GM12874 (cell line): ENCODE results near the gene GPR83.

Experiments used
- TF ChIP-seq, protein P1 (sequence below): IDR thresholded peaks from 2 replicates; pipeline ENCODE4 v1.5.1; 2011; ENCODE audit warnings: low read depth, mild to moderate bottlenecking, control low read depth, low read length, moderate library complexity; ENCODE audit not compliant: insufficient read depth

GPR83 gene

DNA sequence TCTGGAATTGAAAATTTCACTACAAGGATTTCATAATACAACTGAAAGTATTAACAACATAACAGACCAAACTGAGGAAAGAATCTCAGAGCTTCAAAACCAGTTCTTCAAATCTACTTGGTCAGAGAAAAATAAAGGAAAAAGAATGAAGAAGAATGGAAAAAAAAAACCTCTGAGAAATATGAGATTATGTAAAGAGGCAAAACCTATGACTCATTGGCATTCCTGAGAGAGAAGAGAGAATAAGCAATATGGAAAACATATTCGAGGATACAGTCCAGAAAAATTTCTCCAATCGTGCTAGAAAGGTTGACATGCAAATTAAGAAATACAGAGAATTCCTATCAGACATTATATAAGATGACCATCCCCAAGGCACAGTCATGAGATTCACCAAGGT, 23.4 kb upstream of the GPR83 start:
- TF ChIP-seq, protein P1, sequence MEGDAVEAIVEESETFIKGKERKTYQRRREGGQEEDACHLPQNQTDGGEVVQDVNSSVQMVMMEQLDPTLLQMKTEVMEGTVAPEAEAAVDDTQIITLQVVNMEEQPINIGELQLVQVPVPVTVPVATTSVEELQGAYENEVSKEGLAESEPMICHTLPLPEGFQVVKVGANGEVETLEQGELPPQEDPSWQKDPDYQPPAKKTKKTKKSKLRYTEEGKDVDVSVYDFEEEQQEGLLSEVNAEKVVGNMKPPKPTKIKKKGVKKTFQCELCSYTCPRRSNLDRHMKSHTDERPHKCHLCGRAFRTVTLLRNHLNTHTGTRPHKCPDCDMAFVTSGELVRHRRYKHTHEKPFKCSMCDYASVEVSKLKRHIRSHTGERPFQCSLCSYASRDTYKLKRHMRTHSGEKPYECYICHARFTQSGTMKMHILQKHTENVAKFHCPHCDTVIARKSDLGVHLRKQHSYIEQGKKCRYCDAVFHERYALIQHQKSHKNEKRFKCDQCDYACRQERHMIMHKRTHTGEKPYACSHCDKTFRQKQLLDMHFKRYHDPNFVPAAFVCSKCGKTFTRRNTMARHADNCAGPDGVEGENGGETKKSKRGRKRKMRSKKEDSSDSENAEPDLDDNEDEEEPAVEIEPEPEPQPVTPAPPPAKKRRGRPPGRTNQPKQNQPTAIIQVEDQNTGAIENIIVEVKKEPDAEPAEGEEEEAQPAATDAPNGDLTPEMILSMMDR = no peak

DNA sequence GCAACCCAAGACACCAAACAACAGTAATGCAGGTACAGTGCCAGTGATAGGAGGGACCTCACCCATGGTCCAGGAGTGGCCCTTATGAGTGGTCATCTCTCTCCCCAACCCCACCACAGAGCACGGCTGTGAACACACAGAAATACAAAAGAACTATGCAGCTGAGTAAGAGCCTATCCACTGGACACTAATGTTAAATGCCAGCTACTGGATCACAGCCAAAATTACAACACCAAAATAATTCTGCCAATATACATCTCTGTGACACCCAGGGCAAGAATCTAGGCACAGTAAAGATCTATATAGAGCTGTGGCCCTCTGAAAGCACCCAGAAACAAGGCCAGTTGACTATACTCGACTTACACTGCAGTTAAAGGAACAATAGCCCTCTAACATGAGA, 22.8 kb upstream of the GPR83 start:
- TF ChIP-seq, protein P1 = no peak

DNA sequence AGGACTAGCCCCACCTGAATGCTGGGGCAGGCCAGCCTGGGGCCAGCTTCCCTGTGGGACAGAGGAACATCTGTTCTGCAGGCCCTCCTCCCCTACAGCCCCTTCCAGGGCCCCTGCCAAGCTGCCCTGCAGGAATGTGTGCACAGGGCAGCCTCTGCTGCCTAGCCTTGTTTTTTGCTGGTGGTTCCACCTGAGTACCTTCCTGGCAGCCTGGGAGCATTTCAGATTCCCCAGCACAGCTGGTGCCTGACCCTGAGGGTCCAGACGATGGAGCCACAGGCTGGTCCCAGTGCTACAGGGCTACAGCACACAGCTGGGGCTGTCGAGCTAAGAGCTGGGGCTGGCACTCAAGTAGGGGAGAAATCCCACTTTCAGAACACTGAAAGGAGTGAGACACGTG, 22.3 kb upstream of the GPR83 start:
- TF ChIP-seq, protein P1 = no peak

DNA sequence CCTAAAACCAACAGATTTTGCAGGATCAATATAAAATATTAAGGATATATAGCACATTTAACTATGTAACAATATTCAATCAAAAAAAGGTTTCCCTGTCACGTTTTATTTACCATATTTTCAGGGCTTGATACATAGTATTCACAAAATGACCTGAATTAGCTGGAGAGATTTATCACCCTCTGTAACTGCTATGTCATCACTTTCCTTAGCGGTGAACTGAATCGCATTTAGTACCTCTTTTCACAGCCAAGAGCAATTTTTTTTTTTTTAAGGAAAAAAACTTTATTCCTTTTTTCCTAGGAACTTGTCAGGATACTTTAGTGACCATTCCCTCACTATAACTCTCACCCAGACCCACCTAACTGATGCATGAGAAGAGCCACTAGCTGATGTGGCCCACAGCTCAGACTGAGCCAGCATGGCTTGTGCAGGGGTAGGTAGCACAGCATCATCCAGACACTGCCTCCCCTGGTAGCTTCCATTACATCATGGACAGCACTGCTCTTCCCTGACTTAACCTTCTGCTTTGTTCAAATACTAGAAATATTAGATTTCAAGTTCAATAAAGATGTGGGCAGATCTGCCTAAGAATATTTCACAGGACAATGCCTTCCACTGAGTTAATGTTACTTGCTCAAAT, 17.0 kb upstream of the GPR83 start:
- TF ChIP-seq, protein P1 = no peak

DNA sequence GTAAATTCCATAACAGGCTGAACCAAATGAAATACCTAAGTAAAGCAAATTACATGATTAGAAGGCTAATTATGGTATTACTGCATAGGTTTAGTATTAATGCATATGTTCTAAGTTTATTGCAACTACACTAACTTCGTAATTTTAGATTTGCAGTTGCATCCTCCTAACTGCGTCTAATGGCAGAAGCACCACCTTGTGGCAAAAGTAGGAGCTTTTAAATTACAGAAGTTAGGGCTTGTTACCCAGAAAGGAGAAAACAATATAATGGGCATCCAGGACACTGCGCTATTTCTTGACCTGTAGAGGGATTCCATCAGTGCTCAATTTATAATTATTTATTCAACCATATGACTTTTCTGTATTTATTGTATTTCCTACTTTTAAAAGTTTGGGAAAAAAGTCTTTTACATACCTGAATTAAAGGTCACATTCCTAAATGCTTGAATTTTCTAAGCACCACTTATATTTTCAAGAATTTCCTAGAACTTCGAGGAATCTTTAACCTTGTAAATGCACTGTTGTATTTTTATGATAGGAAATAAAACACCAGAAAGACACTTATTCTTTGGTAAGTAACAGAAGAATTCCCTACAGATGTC, 16.3 kb upstream of the GPR83 start:
- TF ChIP-seq, protein P1 = peak; percentile 21; the same call in 1 of the 2 replicates

DNA sequence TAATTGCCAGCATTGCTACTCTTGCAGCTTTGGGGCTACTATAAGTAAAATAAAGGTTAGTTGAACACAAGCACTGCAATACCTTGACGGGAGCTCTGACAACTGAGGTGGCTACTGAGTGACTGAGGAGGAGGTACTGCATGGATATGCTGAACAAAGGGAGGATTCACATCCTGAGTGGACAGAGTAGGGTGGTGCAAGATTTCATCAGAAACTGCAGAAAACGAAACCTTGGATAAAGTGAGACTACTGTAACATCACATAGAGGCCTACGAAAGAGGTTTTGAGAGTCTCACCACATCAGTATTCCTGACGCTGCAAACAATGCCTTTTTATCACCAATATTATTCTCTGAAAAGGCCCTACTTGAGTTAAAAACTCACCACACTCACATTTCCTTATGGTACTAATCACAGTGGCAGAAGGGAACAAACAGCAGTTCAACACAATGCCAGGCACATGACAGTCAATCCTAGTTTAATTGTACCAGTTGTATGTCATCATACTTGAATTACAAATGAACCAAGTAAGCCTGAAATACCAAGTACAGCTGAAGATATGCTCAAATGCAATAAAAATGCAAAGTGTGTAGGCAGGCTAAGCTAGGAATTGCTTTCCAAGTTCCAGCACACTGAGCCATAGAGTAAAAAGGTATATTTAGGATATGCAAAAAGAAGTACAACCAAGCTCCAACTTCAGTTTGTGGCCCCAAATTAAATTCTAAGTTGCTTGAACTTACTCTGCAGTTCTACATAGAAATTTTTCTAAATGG, 4.0 kb upstream of the GPR83 start:
- TF ChIP-seq, protein P1 = no peak

DNA sequence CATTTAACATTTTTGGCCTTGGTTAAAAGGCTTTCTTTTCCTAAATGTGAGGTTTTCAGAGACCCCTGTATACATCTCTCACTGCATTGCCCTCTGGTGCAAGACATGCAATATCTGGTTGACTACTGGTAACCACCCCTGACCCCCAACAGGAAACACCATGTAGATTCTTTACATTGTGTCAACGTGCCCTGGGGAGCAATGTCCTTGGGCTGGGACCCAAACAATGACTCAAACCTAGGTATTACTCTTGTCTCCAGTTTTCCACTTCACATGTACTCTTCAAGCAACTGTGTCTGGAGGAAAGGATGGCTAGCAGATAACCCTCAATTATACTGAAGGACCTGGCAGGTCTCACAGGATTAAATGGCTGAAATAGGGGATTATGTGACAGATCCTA, 1.1 kb upstream of the GPR83 start:
- TF ChIP-seq, protein P1 = no peak
